Mammary epithelial cell (primary cell): ENCODE data around the gene ZNF451.

Experiments used
- CTCF ChIP-seq, 2 donors: IDR thresholded peaks in 1 of 2; conservative IDR thresholded peaks in 1 of 2; 2 replicates each; pipeline ENCODE4 v1.5.1; 2011 to 2012; ENCODE audit warnings: inconsistent platforms in 2 of 2, low read length in 2 of 2, mild to moderate bottlenecking in 2 of 2, control low read depth in 1 of 2, low read depth in 1 of 2; ENCODE audit not compliant: insufficient read depth in 1 of 2; ENCODE audit errors: extremely low read depth in 1 of 2
- EZH2 ChIP-seq: IDR thresholded peaks from 2 replicates; pipeline ENCODE4 v1.6.1; 2012; ENCODE audit warnings: low read length, inconsistent platforms, borderline replicate concordance

- TF ChIP-seq CTCF (conservative IDR thresholded peaks at IDR 0.05 in 1 of 2, IDR thresholded peaks at IDR 0.05 in 1 of 2; ENCODE audit: extremely low read depth in 1 of 2, insufficient read depth in 1 of 2, low read depth in 1 of 2, low read length in 2 of 2) (no peak), EZH2 (no peak)
Observed at GRCh38 chr6:57104336-57104735, 14.3 kb downstream of the ZNF451 start.
